Activated CD4-positive, alpha-beta T cell treated with anti-CD3 and anti-CD28 coated beads for 4 hours (primary cell): Measurements from ENCODE around the gene KLHL30.

Experiments
- DNase-seq, 2 donors: peaks; one replicate each; pipeline ENCODE4 v3.0.0-alpha.2; 2020

Gene KLHL30

DNA sequence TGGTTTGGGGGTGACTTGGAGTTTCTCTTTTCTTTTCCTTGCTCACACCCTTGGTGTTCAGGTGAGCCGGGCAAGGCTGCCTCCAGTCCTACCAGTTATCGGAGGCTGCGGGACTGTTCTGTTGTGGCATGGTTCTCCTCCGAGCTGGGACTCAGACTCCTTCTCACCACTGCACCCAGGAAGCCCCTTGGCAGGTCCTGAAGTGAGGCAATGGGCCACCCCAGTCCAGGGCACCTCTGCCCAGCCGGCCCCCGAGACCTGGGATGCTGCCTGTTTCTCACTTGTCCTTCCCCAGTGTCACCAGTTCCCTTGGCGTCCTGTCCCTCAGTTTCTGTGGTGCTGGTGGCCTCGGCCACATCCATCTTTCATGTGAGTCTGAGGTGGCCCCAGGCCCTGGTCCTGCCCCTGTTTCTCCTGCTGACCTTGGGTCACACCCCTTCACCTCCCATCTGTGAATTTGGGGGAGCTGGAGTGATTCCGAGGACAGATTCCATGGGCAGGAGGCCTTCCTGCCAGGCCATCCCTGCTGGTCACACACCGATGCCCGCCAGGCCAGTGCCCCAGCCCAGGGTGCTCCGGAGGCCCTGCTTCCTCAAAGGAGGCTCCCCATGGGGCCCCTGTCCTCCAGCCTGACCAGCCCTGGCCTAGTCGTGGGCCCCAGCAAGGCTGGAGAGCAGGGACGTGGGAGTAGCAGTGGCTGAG lies 6.6 kb upstream of the KLHL30 start:
- no peak for DNase-seq

DNA sequence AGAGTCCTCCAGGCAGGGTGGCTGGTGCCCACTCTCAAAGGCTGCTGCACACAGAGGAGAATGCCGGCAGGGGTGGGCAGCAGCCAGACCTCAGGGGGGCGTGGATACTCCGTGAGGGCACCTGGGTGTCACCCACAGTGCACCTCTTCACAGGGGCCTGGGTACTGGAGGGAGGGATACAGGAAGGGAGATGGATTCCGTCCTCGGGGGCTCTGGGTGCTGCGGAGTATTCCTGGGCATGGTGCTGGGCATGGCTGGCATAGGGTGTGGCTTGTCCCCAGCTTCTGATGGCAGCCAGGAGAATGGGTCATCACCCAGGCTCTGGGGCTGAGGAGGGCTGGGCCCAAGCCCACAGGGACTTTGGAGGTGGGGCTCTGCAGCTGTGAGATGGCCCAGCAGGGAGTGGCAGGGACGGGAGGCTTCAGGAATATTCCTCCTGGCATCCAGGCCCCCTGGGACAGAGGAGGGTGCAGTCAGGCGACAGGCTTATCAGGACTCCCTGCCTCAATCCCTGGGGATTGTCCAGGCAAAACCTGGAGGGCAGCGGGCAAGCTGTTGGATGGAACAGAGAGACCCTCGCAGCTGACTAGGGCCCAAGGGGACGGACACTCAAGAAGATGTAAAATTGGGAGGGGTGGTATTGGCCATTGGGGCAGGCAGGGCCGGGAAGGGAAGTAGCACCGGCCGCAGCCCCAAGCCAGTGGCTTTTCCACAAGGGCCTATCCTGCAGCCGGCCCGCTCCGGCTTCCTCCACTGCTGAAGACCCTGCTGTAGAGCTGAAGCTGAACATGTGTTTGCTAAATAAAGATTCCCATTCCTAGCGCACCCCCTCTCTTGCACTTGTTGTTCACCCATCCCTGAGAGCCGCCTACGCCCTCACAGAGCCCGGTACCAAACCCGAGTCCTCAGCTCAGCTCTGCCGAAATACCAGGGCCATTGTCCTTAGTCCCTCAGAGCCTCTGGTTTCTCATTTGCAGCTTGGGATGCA lies 5.7 kb upstream of the KLHL30 start:
- DNase-seq, result no peak

DNA sequence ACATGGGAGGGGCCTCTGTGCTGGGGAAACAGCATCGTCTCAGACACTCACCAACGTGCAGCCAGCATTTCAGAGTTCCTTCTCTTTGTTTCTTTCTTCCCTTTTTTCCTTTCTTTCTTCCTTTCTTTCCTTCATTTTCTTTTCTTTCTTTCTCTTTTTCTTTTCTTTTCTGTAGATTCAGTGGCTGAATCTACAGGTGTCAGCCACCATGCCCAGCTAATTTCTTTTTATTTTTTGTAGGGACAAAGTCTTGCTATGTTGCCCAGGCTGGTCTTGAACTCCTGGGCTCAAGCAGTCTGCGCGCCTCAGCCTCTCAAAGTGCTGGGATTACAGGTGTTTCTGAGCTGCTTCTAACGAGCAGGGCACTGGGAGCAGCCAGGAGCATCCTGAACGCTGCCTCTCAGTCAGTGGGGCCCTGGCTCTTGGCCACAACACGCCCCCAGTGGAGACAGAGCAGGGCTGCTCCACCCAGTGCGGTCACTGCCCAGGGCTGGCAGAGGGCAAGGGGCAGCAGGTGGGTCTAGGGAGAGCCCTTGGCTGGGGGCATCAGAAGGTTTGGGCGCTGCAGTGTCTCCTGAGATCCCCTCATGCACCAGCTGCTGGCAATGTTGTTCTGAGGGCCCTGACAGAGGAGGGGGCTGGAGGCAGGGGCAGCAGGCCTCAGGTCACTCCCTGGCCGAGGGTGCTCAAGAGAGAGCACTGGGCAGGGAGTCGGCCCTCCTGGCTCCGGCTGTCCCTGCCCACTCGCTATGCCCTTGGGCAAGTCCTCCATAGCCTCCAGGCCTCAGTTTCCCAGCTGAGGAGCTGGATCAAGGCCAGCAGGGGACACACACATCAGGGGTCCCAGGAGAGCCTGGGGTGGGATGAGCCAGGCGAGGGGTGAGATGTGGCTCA lies 4.7 kb upstream of the KLHL30 start:
- no peak for DNase-seq

DNA sequence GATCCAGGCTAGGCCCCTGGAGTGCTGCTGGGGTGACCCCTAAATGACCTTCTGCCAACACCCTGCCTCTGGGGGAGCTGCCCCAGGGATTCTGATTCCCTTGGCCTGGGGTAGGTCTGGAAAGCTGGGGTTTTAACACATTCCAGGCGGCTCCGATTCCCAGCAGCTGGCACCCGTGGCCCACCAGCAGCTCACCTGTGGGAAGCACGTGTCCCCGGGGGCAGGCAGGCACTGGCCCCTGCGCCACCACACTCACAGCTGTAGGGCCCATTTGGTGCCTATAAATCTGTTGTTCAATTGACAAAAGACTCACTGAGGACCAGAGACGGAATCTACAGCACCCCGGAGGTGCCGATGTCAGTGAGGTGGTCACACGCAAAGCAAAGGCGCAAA lies 4.1 kb upstream of the KLHL30 start:
- DNase-seq, result no peak

DNA sequence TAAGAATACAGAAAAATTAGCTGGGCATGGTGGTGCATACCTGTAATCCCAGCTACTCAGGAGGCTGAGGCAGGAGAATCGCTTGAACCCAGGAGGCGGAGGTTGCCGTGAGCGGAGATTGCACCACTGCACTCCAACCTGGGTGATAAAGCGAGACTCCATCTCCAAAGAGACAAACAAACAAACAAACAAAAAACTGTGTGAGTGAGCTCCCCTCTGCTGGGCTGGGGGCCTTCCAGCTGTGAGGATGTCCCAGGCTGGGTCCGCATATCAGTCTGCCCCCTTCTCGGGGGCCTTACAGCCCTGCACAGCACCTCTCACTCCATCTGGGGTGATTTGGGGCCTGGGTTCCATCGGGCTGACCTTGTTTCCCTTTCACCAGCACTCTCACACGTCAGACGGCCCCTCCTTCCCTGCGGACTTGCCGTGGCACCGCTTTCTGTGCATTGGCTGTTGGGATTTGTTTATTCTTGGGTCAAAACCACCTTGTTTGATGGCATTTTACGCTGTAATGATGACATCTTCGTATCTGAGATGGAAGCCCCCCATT lies 2.8 kb upstream of the KLHL30 start:
- DNase-seq, result no peak

DNA sequence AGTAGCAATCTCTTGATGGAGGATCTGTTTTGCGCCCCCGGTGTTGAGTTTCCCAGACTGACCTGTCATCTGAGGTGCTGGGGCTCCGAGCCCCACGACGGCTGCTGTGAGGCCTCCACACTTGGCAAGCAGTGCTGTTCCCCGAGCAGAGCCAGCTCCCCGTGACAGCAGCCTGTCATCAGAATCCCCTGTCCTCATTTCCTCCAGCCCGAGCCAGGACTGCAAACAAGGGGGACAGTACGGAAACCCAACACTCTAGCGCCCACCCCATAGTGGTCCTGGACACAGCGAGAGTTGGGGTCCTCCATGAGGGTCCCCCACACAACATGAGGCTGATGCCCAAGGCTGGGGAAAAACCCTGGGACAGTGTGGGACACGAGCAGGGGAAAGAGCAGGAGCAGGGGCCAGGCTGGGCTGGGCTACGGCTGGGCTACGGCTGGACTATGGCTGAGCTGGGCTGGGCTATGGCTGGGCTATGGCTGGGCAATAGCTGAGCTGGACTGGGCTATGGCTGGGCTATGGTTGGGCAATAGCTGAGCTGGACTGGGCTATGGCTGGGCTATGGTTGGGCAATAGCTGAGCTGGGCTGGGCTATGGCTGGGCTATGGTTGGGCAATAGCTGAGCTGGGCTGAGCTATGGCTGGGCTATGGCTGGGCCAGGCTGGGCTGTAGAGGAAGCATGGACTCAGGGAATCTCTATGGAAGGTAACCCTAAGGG lies 1.5 kb upstream of the KLHL30 start:
- DNase-seq, result no peak

DNA sequence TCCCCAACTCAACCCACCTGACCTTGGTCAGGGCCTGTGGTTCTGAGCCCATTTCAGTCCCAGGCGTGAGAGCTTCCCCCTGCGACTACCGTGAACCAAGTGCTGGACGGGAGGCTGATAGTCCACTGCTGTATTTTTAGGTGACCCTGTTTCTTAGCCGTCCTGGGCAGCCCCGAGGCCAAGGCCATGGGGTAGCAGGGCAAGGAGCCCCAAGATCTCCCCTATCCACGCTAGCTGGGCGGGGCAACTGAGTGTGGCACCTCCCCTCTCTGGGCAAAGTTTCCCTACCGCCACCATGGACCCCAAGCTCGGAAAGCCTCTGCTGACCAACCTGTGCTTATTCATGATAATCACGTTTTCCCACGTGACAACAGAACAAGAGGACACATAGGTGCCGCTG lies 583 bp upstream of the KLHL30 start:
- no peak for DNase-seq

DNA sequence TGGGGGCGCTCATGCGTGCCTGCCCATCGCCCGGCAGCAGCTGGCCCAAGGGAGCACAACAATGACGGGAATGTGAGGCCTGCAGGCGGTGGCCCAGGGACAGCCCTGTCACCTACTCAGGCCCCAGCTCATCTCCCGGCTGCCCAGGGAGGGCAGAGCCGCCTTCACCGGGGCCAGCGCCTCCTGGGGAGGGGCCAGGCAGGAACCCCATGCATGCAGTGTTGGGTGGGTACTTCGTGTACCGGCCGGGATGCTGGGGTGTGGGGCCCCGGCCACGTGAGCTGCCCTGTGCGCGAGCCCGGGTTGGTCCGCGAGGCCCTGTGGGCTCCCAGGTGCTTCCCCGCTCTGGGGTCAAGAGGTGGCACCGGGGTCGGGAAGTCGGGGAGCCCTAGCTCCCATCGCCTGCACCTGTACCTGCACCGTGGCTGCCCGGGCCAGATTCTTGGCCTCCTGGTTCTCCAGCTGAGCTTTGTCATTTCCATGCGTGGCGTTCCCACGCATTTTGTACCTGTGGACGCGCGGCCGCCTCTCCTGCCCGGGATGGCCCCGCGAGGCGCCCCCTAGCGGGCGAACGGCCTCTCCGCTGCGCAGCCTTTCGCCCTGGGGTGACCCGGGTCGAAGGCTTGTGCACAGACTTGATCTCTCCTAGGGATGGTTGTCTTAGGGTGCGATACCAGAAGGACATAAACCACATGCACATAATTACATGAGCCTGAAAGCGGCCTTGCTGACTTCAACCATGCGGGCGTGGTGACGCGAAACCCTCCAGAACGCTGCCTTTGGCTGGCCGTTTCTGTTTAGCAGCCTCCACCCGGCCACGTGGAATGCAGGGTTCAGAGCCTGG lies 950 bp downstream of the KLHL30 start:
- peak; percentile 17 to 21 for DNase-seq

DNA sequence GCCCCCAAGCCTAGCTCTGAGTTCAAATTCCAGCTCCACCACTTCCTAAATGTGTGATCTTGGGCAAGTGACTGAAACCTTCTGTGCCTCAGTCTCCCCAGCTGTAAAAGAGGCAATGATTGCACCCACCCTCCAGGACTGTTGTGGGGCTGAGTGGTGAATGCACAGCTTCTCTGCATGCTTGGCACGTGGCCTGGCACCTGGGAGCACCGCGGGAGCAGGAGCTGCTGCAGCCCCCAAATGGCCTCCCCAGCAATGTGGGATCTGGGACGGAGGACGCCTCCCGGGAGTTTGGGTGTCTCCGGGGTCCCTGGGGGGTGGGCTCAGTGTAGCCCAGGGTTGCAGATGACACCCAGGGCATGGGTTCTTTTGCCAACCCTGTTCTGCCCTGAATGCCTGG lies 1.6 kb downstream of the KLHL30 start:
- no peak for DNase-seq

DNA sequence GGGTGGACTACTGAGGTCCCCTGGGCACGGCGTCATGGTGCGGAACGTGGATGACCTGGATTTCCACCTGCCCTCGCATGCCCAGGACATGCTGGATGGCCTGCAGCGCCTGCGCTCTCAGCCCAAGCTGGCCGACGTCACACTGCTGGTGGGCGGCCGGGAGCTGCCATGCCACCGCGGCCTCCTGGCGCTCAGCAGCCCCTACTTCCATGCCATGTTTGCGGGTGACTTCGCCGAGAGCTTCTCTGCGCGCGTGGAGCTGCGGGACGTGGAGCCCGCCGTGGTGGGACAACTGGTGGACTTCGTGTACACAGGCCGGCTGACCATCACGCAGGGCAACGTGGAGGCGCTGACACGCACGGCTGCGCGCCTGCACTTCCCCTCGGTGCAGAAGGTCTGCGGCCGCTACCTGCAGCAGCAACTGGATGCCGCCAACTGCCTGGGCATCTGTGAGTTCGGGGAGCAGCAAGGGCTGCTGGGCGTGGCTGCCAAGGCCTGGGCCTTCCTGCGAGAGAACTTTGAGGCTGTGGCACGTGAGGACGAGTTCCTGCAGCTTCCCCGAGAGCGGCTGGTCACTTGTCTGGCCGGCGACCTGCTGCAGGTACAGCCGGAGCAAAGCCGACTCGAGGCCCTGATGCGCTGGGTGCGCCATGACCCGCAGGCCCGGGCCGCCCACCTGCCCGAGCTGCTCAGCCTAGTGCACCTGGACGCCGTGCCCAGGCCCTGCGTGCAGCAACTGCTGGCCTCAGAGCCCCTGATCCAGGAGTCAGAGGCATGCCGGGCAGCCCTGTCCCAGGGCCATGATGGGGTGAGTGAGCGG lies 2.5 kb downstream of the KLHL30 start:
- no peak for DNase-seq

DNA sequence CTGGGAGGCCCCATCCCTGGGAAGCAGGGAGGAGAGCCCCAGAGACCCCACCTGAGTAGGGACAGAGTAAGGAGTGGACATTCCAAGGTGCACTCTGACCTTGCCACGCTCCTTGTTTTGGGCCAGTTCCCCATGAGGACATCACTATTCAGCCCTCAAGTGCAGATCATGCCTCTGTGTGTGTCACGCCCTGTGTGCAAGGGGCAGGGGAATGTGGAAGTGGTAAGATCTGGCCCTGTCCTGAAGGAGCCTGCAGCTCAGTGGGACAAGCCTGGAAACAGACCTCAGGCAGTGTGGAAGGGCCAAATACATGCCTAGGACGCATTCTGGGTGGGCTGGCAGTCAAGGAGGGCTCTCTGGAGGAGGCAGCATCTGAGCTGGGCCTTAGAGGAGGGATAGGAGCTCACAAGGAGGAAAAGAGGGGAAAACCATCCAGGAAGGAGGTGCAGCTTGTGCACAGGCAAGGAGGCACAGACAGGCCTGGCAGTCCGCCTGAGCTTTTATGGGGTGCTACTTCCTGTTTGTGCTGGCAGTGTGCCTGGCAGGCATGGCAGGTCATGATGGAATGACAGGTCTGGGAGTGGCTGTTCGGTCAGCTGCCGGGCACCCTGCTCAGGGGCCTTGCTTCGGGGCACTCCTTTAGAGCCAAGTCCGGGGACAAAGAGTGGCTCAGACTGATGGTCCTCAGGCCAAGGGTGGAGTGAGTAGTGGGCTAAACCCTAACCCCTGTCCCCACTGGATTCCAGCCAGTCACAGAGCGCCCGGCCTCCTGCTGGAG lies 3.3 kb downstream of the KLHL30 start:
- no peak for DNase-seq

DNA sequence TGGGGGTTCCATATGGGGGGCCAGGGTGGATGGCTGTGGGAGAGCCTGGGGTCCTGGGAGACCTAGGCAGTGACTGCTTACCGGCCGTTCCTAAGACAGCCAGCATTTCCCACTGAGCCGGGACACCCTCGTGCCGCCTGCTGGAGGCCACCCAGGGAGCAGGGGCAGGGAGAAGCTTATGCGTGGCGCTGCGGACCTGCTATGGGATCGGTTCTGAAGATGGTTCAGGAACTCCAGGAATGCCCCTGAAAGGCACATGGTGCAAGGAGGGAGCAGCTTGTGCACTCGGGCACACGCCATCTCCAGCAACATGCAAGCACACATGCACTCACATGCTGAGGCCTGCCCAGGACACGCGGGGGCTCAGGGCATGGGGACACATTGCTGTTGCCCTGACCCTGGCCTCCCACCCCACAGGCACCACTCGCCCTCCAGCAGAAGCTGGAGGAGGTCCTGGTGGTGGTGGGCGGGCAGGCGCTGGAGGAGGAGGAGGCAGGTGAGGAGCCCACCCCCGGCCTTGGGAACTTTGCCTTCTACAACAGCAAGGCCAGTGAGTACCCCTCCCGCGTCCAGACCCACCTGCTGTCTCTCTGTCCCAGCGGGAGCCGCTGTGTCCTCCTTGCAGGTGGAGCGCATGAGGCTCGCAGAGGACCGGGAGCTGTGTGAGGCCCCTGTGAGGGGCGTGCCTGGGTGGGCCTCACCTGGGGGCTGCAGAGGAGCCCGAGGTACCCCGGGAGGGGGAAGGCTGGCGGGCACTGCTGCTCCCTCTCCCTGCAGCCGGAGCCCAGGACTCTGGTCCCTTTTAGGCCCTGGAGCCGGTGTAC lies 4.1 kb downstream of the KLHL30 start:
- DNase-seq, result no peak

DNA sequence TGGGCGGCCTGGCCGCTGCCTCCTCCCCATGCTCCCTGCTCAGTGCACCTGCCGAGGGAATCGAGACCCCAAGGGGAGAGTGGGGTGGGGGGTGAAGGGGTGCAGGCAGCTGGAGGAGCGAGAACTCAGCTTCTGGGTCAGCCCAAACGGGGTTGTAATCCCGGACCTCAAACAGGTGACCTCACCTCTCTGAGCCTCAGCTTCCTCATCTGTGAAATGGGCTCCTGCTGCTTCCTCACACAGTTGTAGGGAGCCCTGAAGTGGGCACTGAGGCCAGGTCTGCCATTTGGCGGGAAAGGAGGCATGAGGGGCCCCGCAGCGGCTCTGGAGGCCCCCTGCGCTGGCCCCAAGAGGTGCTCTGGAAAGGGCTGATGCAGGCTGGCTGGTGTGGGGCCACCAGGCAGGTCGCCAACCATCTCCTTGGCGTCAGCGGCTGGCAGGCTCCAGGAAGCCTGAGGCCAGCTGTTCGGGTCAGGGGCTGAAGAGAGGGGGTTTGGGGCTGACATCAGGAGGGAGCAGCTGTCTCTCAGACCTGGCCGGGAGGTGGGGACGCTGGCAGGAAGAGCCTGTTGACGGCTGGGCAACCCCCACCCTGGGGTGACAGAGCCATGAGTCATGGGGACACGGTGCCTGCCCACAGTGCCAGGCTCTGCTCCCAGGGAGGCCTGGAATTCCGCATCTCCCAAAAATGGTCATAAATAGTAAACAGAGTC lies 4.9 kb downstream of the KLHL30 start:
- no peak for DNase-seq

DNA sequence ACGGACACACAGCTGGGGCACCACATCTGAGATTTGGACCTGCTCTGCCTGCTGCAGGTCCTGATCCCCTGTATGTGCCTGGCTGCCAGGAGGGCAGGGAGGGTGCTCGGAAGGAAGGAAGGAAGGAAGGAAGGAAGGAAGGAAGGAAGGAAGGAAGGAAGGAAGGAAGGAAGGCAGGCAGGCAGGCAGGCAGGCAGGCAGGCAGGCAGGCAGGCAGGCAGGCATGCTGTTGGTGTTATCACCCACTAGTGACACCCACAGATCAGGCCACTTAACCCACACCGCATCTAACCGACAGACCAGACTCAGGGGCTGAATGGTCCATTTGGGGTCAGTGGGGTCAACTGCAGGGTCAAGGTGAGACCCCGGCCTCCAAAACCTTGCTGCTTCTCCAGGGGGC lies 5.8 kb downstream of the KLHL30 start:
- no peak for DNase-seq

DNA sequence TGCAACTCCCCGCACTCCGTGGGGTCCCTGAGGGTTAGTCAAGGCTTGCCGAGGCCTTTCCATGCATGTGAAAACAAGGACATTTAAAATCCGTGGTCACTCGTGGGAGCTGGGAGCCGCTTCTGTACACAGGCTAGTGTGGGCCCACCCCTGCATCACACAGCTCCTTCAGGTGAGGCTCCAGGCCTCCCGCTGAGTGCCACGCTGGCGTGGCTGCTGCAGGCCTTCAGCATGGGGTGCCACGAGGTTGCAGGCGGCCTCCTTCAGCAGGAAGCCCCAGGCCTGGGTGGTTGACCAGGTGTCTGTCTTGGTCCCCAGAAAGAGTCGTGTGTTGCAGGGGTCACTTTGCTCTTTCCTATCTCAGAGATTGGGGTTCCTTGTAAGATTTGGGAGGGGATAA lies 6.6 kb downstream of the KLHL30 start:
- no peak for DNase-seq

DNA sequence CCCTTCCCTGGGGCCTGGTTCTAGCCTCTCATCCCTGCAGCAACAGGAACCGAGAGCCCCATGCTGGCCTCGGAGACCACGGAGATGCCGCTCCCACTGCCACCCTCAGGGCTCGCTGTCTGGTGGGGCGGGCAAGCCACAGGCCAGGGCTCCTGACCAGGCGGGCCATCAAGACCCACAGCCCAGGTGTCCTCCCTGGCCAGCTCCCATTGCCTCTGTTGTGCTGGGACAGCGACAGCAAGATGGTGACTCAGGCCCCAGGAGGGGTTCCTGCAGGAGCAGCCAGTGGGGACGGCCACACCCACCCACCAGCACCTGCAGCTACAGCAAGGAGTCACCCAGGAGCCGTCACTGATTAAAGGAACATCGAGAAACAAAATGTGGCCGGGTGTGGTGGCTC lies 7.4 kb downstream of the KLHL30 start:
- no peak for DNase-seq

DNA sequence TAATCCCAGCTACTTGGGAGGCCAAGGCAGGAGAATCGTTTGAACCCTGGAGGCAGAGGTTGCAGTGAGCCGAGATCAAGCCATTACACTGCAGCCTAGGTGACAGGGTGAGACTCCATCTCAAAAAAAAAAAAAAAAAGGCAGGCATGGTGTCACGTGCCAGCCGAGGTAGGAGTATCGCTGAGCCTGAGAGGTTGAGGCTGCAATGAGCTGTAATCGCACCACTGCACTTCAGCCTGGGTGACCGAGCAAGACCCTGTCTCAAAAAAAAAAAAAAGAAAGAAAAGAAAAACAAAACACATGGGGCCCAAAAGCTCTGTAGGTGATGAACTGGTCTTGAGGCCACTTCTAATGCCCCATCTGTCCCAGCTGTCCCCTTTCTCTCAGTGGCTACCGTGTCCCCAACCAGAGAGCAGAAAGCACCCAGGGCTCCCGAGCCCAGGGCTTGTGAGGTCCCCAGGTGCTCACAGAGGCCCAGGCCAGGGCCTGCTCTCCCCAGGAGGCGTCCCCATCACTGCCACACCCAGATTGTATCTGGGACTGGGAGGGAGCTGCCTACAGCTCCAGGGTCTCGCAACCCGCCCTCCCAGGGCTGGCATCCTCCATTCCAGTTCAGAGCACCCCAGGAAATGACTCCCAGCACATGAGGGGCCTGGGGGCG lies 8.5 kb downstream of the KLHL30 start:
- DNase-seq, result no peak
